Skin of body (tissue), 2 donors: Measurements from ENCODE around the gene MBD3. TPM values are rescaled to one million over a fixed set of nuclear protein-coding genes. Genes with fewer than 3 reads are reported as not detected.

Experiments
- DNase-seq: peaks from one replicate; lab custom pipeline; 2025; lab: John Stamatoyannopoulos, UW
- total RNA-seq: library from RNA; depleted of rRNA; stranded (reverse); fragments of >200 nt; gene quantifications from one replicate; pipeline ENCODE4 v1.2.3, GENCODE V29; 2014

MBD3 gene
- total RNA-seq, 1 donor from 2014 or later: 32.2 TPM

DNA sequence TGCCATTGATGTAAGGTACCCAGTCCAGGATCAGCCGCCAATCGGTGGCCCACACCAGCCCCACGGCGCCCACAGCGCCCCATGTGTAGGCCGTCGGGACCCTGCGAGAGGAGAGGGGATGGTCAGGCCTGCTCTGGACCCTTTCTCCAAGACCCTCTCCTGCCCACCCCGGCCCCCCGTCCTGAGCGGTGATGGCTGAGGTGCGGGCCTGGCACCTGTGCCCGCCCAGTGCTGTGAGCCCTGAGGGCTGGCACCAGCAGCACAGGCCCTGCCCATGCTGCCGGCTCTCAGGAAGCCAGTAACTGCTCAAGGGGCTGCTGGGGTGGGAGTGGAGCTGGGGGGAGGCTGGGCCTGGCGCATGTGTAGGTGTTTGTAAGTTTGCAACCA is 6.8 kb upstream of the MBD3 start:
- no peak for DNase-seq

- DNase-seq: no peak
Observed at GRCh38 chr19:1598777-1599459, 6.3 kb upstream of the MBD3 start.

GRCh38 chr19:1593501-1593772 is 772 bp upstream of the MBD3 start:
- no peak for DNase-seq

DNA sequence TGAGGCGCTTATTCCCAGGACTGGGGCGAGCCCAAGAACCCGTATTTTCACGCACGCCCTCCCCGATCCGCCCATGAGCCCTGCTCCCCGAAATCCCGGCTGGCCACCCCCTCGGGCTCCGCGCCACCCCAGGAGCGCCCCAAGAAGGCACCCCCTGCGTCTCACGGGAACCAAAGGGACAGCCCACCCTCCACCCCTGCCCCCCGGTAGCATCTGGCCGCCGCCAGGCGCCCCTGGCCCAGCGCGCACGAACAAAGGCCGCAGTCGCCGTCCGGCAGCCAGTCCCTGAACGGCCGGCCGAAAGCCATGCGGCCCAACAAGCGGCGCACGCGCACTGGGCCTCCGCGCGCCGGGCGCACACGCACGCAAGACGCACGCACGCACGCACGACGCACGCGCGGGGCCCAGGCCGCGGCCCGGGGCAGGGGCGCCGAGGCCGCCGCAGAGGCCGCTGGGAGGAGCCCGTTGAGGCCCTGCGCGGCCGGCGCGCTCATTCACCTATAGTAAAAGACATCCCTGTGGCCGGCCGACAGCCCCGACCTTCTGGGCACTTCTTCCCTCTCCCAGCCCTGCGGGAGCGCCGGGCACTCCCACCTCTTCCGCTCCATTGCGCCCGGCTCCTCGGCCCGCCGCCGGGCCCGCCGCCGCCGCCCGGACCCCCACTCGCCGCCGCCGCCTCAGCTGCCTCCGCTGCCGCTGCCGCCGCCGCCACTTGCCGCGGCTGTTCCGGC is 476 bp downstream of the MBD3 start:
- DNase-seq: peak; percentile 64

DNA sequence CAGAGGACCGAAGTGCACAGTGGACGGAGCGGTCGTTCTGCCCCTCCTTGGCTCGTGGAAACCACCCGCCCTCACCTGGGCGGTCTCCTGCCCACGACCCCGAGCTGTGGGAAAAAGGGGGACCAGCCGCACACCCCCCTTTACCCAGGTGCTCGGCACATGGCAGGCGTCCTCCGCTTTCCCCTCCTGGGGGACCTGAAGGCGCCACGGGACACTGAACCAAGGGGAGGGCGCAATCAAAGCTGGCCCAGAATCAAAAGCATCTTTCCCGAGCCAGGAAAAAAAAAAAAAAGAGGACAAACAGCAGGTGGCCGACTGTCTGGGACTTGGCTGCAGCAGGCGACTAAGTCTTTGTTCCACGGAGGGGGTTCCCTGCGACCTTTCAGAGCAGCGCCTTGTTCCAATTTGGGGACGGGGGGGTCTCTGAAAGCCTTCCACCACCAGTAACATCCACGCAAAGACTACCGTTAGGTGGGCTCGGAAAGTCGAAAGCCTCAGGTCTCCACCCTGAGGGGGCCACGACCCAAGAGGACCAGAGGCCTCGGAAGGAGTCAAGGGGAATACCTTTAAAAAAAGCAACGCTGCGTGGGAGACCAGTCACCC is 1.1 kb downstream of the MBD3 start:
- no peak for DNase-seq

DNA sequence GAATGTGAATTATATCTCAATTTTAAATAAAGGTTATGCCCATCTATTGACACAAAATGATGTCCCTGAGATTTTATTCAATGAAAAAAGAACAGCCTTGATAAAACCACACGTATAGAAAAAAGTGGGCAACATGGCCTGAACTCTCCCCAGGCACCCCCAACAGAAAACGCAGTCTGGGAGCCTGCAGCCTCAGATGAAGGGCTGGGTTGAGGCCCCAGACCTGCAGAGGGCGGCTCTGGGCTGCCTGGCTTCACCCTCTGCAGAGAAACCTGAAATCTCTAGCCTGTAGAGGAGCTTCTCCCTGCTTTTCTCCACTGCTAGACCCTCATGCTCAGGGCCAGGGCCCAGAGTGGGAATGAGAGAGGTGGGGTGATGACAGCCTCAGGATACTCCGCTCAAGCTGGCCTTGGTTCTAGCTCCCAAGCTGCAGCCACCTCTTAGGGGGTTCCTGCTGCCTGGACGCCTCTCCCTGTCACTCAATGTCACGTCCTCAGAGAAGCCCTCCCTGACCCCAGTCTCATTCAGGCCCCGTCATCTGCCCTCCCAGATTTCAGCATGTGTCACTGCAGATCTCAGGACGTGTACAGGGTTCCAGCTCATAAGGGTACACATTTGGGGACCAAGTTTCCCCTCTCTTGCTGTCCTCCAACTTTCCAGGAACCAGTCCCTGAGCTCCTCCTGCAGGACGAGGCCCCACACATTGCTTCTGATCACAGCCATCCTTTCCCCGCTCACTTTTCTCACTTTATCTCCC is 1.8 kb downstream of the MBD3 start:
- no peak for DNase-seq

- DNase-seq: no peak
Observed at GRCh38 chr19:1587872-1588271, 4.8 kb downstream of the MBD3 start.

DNA sequence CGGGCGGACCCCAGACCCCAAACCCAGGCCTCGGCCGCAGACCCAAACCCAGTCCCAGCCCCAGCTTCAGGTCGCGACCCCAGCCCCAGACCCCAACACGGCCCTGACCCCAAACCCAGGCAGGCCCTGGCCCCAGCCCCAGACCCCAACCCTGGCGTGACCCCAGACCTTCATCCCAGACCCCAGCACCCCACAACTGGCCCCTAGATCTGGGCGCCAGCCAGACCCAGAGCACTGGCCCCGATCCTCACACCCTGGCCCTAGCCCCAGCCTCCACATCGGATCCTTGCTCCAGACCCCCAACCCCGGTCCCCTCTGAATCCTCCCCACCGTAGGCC is 7.5 kb downstream of the MBD3 start:
- DNase-seq: no peak

- DNase-seq: no peak
Observed at GRCh38 chr19:1584500-1585242, 8.0 kb downstream of the MBD3 start.

DNA sequence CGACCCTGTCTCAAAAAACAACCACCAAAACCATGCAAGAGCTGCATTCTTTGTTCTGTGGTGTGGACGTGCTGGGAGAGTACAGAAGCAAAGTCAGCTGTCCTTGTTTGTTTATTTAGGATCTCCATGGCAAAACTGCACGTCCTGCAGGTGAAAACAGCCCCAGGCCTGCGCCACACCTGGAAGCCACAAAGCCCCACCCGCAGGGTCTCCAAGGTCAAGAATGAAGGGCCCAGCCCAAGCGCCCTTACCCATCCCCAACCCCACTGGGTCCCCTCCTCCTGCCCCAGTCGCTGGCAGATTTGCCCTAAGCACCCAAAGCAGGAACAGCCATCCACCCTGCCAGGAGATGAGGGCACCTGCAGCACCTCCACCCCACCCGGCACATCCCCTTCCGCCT is 10.5 kb downstream of the MBD3 start:
- DNase-seq: no peak

DNA sequence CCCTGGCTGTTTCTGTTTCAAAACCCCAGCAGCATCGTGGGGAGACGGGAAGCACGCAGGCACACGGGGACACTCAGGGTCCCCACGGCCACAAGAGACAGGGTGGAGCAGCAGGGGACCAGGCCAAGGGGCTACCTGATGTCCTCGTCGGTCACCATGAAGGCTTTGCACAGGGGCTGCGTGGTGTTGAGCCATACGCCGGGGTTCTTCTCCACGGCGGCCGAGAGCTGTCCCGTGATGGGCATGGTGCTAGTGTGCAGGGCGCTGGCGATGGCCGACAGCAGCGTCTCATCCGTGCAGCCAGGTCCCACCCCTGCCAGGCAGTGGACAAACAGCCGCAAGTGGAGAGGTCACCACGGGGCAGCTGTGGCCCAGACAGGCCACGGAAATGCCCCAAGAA is 11.7 kb downstream of the MBD3 start:
- no peak for DNase-seq

- DNase-seq: no peak
Observed at GRCh38 chr19:1580382-1580781, 12.3 kb downstream of the MBD3 start.

DNA sequence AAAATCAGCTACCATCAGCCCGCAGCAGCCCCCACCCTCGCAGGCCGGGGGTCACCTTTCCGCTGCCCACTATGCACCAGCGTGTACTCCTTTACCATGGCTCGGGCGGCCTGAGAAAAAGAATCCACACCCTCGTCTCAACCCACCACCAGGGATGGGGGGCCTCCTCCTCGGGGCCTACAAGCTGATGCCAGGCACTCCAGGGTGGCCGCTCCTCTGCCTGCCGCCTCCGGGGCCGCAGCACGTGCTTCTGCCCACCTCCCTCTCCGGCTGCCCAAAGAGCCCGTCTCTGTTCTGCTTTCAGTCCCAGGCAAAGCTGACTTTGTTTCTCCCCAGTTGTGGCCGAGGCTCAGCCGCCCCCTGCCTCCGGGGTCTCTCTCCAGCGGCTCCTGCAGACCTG is 13.4 kb downstream of the MBD3 start:
- no peak for DNase-seq

DNA sequence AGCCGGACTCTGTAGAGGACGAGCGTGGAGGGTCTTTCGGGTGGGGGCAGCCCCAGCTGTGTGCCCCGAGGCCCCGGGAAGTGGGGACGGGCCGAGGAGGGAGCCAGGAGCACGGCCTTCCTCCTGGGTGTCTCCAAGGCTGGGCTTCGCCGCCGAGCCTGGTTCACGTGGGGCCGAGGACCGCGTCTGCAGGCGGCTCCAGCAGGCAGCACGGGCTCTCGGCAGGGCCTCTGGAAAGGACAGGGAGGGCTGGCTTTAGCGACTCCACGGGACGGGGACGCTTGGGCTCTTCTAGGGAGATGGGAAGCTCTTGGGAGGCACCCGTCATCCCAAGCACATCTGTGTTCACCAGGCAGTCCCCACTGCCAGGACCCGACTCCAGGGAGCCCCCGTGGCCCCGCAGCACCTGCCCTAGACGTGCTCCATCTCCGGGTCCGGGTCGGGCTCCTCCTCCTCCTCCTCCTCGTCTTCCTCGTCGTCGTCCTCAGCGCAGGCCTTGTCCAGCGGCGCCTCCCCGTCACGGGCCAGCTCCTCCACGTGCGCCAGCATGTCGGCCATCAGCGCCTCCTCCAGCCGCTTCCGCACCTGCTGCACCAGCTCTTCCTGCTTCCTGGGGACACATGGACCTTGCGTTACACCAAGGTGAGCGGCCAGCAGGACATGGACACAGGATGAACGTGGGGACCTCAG is 14.6 kb downstream of the MBD3 start:
- DNase-seq: no peak

- DNase-seq: no peak
Observed at GRCh38 chr19:1577090-1577928, 15.4 kb downstream of the MBD3 start.

GRCh38 chr19:1576242-1577089 is 16.2 kb downstream of the MBD3 start:
- DNase-seq: no peak

DNA sequence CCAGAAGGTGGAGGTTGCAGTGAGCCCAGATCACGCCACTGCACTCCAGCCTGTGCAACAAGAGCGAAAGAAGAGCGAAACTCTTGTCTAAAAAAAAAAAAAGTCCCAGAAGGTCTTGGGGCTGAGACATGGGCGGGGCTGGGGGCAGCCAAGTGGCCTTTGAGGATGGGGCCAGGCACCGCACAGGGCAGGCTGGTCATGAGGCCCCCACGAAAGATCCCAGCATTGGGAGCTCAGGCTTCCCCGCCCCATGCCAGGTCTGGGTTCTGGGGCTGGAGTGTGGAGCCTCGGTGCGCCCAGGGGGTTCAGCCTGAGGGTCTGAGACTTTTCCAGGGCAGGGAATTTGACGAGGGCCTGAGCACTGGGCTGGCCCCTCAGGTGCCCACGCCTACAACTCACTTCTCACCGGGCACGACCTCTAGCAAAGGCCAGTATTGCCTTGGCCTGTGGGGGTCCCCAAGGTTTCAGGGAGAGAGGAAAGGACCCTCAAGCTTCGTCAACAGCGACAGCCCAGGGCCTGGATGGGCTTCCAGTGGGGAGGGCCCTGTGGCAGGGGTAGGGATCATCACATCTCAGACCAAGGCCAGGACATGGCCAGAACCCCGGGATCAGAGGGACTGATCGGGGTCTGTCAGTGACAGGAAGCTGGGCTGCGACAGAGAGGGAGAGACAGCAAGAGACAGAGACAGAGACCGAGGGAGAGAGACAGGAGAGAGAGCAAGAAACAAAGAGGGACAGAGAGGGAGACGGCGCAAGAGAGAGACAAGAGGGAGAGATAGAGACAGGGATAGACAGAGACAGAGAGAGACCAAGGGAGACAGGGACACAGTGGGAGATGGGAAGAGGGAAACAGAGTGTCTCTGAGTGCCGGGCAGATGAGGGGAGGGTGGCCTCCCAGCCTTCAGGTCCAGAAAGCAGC is 17.1 kb downstream of the MBD3 start:
- no peak for DNase-seq
